DMS 273 (cell line): Measurements from ENCODE around the gene RRP36.

Experiments used
- DNase-seq: peaks from one replicate; lab custom pipeline; 2025; ENCODE audit not compliant: unreplicated experiment; lab: John Stamatoyannopoulos, UW

Gene RRP36

GRCh38 chr6:43060755-43061633 lies 39.6 kb downstream of the RRP36 start:
- DNase-seq = no peak

DNA sequence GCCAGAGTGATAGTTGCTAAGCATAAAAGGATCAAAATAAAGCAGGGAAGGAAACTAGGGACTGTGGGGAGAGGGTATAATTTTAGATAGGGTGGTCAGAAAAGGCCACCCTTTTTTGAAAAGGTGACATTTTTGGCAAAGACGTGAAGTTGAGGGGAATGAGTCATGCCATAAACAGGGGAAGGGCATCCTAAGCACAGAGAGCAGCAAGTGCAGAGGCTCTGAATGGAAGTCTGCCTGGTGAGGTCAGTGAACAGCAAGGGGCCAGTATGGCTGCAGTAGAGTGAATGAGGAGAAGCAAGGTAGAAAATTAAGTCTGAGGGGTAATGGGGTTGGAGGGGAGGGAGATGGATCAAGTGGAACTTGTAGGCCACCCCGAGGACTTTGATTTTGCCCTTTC lies 40.4 kb downstream of the RRP36 start:
- no peak for DNase-seq

GRCh38 chr6:43062818-43063217 lies 41.4 kb downstream of the RRP36 start:
- DNase-seq = no peak

- peak; percentile 72 for DNase-seq
These were observed 48.7 kb downstream of the RRP36 start for GRCh38 chr6:43070028-43070632.

DNA sequence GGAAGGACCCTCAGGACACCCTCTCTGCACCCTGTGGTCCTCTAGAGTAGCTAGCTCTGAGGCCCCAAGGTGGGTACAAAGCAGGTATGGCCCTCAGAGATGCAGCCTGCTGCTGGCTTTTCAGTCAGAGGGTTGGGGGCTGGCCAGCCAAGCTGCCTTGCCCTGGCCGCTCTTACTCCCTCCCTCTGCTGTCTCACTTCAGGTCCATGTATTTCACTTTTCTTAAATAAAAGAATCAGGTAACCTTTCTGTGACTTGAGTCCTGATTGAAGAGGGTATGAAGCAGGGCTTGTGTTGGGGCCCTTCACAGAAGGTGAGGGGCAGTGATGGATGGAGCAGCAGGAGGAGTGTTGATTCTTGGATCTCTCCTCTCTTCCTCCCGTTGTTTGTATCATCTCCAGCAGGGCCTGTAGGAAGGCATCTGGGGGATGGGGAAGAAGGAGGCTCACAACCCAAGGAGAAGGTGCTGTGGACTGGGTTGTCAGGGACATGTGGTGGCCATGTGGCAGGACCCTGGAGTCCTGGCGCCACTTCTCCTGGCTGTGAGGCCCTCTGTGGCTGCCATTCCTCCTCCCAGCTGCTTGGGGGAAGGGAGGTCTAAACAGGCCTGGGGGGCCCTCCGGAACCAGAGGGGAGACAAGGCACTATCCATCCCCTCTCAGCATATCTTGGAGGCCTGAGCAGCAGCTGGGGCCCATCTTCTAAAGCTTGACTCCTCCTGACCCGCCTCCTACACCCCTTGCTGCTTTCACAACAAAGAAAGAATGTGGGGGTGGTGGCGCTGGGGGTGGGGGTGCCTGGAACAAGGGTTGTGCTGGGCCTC lies 53.6 kb downstream of the RRP36 start:
- no peak for DNase-seq

DNA sequence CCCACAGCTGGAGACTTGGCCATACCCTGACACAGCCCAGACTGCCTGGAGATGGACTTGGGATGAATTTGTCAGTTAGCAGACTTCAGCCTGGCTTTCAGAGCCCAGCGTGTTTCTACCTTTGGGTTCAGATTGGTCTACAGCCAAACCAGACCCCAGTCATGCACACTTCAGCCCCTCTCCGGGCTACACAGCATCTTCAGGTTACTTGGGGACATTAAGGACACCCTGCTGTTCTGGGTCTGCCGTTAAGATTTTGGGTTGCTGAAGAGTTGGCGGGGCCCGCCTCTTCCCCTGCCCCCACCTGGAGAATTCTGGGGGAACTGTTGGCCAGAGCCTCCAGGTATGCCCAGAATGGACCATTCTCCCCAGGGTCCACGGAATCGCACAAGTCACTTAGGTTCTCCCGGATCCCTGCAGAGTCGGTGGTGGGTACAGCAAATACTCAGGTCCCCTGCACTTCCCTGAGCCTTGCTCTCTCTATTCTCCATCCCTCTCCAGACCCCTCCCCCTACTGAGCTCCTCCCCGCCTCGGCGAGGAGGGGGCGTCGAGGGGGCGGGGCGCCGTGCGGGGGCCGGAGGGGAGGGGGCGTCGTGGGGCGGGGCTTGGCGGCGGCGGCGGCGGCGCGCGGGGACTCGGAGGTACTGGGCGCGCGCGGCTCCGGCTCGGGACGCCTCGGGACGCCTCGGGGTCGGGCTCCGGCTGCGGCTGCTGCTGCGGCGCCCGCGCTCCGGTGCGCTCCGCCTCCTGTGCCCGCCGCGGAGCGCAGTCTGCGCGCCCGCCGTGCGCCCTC lies 54.4 kb downstream of the RRP36 start, which contains the start of gene PTK7:
TSS of gene PTK7 (plus strand) at position 645 of the 794 bp plus-strand sequence. CDS start 175 bp downstream, outside the sequence.
- DNase-seq = peak; percentile 90

DNA sequence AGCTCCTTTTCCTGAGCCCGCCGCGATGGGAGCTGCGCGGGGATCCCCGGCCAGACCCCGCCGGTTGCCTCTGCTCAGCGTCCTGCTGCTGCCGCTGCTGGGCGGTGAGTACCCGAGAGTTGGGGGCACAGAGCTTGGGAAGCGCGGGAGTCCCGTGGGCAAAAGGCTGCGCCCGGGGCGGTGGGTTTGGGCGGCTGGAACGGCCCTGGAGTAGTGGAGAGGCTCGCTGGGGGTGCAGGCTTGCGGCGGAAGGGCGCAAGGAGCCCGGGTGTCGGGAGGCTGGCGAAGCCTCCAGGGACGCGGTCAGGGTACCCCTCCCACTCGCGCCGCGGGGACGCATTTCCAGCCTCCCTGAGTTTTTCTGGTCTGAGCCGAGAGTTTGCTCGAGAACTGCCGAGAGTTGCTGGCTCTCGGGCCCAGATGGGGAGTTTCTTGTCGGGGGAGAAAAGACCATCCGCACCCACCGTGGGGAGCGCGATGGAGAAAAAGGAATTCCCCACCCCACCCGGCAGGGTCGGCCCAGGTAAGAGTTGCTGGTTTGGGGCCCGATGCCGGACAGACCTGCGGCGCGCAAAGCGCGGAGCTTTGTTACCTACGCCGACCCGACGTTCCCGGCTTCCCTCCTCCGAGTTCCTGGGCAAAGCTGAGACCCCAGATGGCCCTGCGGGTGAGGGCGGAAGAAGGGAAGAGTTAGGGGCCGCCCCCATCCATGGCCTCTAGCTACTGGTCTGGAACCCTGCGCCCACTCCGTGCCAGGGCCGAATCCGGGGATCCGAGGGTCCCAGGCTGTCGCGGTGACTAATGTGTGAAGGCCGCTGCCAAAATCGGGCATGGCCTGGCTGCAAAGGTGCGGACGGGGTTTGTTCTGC lies 55.3 kb downstream of the RRP36 start:
- DNase-seq = peak; percentile 80

DNA sequence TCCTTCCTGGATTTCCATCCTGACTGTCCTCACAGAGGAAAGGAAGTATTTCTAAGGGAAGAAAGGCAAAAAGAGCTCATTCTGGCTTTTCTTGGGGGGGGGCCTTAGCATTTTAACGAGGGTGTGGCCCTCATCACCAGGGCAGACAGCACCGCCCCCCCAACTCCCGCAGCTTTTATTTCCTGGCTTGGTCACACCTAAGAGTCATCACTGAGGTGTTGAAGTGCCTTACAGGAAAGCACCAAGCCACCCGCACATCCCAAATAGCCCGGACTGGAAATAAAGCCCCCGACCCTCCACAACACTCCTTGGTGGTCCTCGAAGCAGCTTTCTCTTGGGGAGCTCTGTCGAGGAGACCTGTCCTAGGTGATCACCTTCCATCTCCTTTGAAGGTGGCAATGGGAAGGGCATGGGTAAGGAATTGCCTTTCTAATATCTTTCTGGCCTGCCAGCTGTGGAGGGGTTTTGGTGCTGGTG lies 55.9 kb downstream of the RRP36 start:
- DNase-seq = no peak

DNA sequence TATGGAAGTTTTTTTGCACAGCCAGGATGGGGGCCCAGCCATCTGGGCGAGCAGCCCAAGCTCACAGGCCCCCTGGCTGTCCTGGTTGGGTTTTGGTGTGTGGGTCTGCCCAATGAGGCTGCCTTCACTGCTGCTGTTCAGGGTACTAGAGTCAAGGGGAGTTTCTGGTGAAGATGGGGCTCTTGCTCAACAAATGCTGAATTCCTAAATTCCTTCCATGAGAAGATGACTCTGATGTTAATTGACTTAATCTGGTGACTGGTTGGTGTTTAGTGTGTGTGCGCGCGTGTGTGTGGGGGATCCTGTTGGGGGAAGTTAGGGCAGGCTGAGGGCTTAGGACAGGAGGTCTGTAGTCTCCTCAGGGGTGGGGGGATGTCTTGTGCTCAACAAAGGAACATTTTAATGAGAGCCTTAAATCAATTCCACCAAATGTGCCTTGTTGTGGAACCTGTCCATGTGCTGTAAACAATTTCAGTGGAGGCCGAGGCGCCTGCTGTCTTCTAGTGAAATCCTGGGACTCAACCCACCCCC lies 56.6 kb downstream of the RRP36 start:
- DNase-seq = peak; percentile 43

DNA sequence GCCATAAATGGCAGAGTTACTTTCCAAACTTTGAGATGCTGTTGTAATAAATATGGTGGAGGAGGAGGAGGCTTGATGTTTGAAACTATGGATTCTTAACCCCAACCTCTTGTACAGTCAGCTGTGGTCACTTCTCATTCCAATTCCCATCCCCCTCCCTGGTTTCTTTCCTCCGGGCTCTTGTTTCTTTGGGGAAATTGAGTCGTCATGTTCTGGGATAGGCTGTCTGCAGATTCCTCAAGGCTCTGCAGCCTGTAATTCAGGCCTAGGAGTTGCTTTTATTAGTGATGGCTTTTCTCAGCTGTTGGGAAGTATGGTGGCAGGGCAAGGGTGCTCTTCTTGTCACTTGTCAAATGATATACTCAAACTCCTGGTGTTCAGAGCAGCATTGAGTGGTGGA lies 57.3 kb downstream of the RRP36 start:
- DNase-seq = no peak
